Peyer's patch (tissue), 4 donors: ENCODE measurements around the gene CACNA2D3. TPM values are rescaled to one million over a fixed set of nuclear protein-coding genes. Genes with fewer than 3 reads are reported as not detected.

Experiments used
- DNase-seq, 3 donors: peaks; one replicate each; pipeline ENCODE4 v3.0.0-alpha.2; 2017 to 2019
- H3K27ac ChIP-seq, 4 donors: fragments of 200-600 bp; sonication (generic); one replicate each; pipeline ENCODE4 v1.5.1; 2016 to 2019
- H3K27me3 ChIP-seq, 2 donors: fragments of 200-600 bp; sonication (generic); one replicate each; pipeline ENCODE4 v1.5.1; 2019
- H3K36me3 ChIP-seq, 3 donors: fragments of 200-600 bp; sonication (generic); one replicate each; pipeline ENCODE4 v1.5.1; 2016 to 2019
- H3K4me1 ChIP-seq, 4 donors: fragments of 200-600 bp; sonication (generic); one replicate each; pipeline ENCODE4 v1.5.1; 2016 to 2019
- H3K4me3 ChIP-seq, 4 donors: fragments of 200-600 bp; sonication (generic); 1 replicate in 3 of 4; 2 replicates in 1 of 4; pipeline ENCODE4 v1.5.1; 2016 to 2019; ENCODE audit warnings: mild to moderate bottlenecking in 1 of 4
- H3K9me3 ChIP-seq, 4 donors: fragments of 200-600 bp; sonication (generic); one replicate each; pipeline ENCODE4 v1.5.1; 2016 to 2019; ENCODE audit warnings: mild to moderate bottlenecking in 1 of 4
- POLR2A ChIP-seq, 2 donors: fragments of 450-650 bp; IDR thresholded peaks; one replicate each; pipeline ENCODE4 v1.5.1; 2017; ENCODE audit warnings: antibody characterized with exemption in 2 of 2, mild to moderate bottlenecking in 2 of 2, moderate library complexity in 2 of 2
- total RNA-seq, 4 donors: library from RNA; depleted of rRNA; stranded (reverse); fragments of >200 nt; gene quantifications; one replicate each; pipeline ENCODE4 v1.1.0, GENCODE V29; 2016
- TF ChIP-seq, protein P1 (sequence below), 6 experiments: fragments of 450-650 bp in 4 of 6; fragments of 200-600 bp in 2 of 6; sonication (generic) in 1 of 6; IDR thresholded peaks; one replicate each; pipeline ENCODE4 v1.5.1; 2017 to 2019; ENCODE audit warnings: antibody characterized with exemption in 6 of 6, mild to moderate bottlenecking in 3 of 6, moderate library complexity in 1 of 6

CACNA2D3 gene
- total RNA-seq, 4 donors from 2014 or later = 0.27 to 5.0 TPM; not detected in 2

DNA sequence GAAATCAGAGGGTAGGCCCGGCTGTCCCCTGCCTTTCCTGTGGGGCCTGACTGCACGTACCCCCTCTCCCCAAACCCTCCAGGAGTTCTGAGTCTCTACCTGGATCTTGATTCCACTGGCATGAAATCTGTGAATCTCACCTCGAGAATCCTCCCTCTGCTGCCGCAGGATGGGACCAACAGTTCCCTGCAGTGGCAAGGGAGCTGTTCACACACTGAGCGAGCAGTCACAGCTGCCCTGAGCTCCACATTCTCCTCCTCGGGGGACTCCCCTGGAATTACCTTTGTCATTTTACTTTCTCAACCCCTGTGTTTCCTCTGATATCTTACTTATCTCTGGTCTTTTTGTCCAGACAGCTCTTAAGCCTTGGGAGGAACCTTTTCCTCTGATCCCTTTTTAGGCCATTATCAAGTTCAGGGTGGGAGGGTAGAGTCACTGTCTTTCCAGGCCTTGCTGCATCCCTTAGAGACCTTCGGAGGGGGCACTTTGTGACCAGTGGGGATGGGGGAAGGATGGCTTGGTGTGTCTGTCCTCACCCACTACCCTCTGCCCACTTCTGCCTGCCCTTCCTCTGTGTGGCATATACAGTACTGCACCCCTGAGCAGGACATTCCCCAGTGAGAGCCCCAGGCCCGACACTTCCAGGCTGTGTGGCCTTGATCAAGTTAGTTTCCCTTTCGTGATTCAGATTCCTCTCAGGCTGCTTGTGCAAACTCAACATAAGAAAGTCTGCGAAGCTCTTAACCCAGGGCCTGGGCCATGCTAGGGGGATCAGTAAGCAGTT is 42.0 kb downstream of the CACNA2D3 start:
- no peak overlapping the region for H3K4me3 ChIP-seq
- H3K27me3 ChIP-seq = no peaks in the 10 kb centered on the region
- H3K9me3 ChIP-seq = no peaks in the 10 kb centered on the region
- no peak overlapping the region for H3K27ac ChIP-seq
- H3K36me3 ChIP-seq = no peaks in the 10 kb centered on the region
- H3K4me1 ChIP-seq = no peaks in the 10 kb centered on the region
- no peak for DNase-seq
- TF ChIP-seq POLR2A (IDR thresholded peaks at IDR 0.05) = no peak
- TF ChIP-seq, protein P1, sequence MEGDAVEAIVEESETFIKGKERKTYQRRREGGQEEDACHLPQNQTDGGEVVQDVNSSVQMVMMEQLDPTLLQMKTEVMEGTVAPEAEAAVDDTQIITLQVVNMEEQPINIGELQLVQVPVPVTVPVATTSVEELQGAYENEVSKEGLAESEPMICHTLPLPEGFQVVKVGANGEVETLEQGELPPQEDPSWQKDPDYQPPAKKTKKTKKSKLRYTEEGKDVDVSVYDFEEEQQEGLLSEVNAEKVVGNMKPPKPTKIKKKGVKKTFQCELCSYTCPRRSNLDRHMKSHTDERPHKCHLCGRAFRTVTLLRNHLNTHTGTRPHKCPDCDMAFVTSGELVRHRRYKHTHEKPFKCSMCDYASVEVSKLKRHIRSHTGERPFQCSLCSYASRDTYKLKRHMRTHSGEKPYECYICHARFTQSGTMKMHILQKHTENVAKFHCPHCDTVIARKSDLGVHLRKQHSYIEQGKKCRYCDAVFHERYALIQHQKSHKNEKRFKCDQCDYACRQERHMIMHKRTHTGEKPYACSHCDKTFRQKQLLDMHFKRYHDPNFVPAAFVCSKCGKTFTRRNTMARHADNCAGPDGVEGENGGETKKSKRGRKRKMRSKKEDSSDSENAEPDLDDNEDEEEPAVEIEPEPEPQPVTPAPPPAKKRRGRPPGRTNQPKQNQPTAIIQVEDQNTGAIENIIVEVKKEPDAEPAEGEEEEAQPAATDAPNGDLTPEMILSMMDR (IDR thresholded peaks at IDR 0.05) = no peak

DNA sequence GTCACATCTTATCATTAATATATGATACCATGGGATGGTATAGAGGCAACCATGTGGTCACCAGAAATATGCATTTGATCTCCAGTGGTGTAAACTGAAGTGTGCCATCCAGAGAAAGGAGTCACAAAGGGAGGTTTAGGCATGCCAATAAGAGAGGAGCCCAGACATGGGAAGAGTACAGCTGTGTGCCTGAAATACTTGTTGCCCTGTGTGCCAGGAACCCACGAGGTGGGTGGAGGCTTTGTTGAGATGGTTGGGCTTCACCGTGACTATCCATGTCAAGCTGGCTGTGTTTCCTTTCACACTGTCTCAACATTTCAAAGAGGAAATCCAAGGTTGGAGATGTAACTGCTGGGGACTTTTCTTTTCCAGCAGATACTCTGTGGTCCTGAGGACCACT is 43.5 kb downstream of the CACNA2D3 start:
- no peaks in the 10 kb centered on the region for H3K27me3 ChIP-seq
- DNase-seq = no peak
- TF ChIP-seq POLR2A (IDR thresholded peaks at IDR 0.05) = no peak
- TF ChIP-seq, protein P1 (IDR thresholded peaks at IDR 0.05) = no peak
- no peak overlapping the region for H3K27ac ChIP-seq
- H3K4me3 ChIP-seq = no peak overlapping the region
- no peaks in the 10 kb centered on the region for H3K9me3 ChIP-seq
- H3K4me1 ChIP-seq = no peaks in the 10 kb centered on the region
- no peaks in the 10 kb centered on the region for H3K36me3 ChIP-seq

DNA sequence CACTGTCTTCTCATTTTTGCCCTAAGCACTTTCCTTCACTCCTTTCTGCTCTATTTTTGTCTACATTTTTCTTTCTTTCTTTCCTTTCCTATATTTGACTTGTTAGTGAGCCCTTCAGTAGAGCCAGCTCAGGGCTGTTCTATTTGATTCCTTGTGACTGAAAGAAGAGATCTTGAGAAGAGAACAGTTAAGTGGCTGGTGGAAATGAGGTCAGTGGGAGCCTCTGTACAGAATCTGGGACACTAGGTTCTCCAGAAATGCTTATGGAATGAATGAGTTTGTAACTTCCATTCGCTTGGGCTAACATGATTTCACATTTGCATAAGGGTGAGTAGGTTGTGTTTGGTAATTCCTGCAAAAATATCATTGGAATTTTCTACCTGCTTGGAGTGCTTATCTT is 45.6 kb downstream of the CACNA2D3 start:
- no peak for TF ChIP-seq POLR2A (IDR thresholded peaks at IDR 0.05)
- TF ChIP-seq, protein P1 (IDR thresholded peaks at IDR 0.05) = no peak
- no peak overlapping the region for H3K4me3 ChIP-seq

DNA sequence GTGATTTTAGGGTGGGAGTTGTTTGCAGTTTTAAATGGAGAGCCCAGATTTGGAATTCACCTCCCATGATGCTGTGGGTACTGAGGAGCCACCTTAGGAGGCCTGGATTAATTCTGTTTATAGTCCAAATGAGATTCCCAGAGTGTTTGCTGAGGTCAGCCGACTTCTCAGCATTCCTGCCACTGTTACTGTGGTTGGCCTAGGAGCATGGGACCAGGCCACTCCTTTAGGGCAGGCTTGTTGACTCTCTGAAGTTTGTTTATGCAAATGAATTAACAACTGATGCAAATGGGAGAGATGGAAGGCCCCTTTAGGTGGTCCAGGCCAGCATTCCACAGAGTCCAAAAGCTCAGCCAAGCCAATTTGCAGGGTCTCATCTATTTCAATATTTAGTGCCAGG is 46.1 kb downstream of the CACNA2D3 start:
- no peak overlapping the region for H3K4me3 ChIP-seq
- DNase-seq = no peak
- no peaks in the 10 kb centered on the region for H3K36me3 ChIP-seq
- H3K4me1 ChIP-seq = no peaks in the 10 kb centered on the region
- no peak for TF ChIP-seq POLR2A (IDR thresholded peaks at IDR 0.05)
- TF ChIP-seq, protein P1 (IDR thresholded peaks at IDR 0.05) = no peak
- no peak overlapping the region for H3K27ac ChIP-seq
- H3K27me3 ChIP-seq = no peaks in the 10 kb centered on the region
- H3K9me3 ChIP-seq = no peaks in the 10 kb centered on the region

More for the DNA sequence above, 45.6 kb downstream of the CACNA2D3 start:
- Histone ChIP-seq H3K9me3 (no peaks in the 10 kb centered on the region), H3K27me3 (no peaks in the 10 kb centered on the region), H3K4me1 (no peaks in the 10 kb centered on the region), H3K36me3 (no peaks in the 10 kb centered on the region), H3K27ac (no peak overlapping the region)
- no peak for DNase-seq

DNA sequence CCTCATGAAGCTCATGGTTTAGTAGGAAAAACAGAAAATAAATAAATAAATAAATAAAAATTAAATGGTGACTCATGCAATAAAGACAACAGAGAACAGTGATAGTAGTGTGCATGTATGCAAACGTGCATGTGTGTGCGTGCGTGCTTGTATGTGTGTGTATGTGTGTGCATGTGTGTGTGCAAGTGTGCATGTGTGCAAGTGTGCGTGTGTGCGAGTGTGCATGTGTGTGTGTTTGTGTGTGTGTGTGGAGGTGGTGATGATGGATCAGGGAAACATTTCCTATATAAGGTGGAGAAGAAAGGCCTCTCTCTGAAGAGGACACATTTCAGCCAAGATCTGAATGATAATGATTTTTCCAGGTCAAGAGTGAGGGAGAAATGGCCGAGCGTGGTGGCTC is 47.2 kb downstream of the CACNA2D3 start:
- no peak for DNase-seq
- H3K27me3 ChIP-seq = no peaks in the 10 kb centered on the region
- H3K4me1 ChIP-seq = no peaks in the 10 kb centered on the region
- H3K4me3 ChIP-seq = no peak overlapping the region
- no peaks in the 10 kb centered on the region for H3K36me3 ChIP-seq
- no peaks in the 10 kb centered on the region for H3K9me3 ChIP-seq
- TF ChIP-seq POLR2A (IDR thresholded peaks at IDR 0.05) = no peak
- TF ChIP-seq, protein P1 (IDR thresholded peaks at IDR 0.05) = no peak
- H3K27ac ChIP-seq = no peak overlapping the region
